ENCODE results near the gene TGIF1.

- TF ChIP-seq CTCF (IDR thresholded peaks at IDR 0.05): no peak
- no peak for TF ChIP-seq POLR2A (IDR thresholded peaks at IDR 0.05)
Observed at GRCh38 chr18:3495691-3496430, 45.9 kb downstream of the TGIF1 start.

Data from right lobe of liver (tissue), 4 donors.